GM04504 (cell line): ENCODE results near the gene PIH1D1.

ENCODE experiments used
- DNase-seq: peaks from one replicate; pipeline ENCODE4 v3.0.0-alpha.2; 2012; ENCODE audit warnings: low read depth

Gene PIH1D1

GRCh38 chr19:49419173-49419572 lies 32.4 kb downstream of the PIH1D1 start:
- no peak for DNase-seq

GRCh38 chr19:49418511-49418910 lies 33.1 kb downstream of the PIH1D1 start:
- DNase-seq = no peak

GRCh38 chr19:49417088-49417487 lies 34.5 kb downstream of the PIH1D1 start:
- DNase-seq = no peak

- DNase-seq = no peak
Observed at GRCh38 chr19:49415810-49416200, 35.8 kb downstream of the PIH1D1 start.

- DNase-seq = no peak
Observed at GRCh38 chr19:49415102-49415809, 36.4 kb downstream of the PIH1D1 start.

GRCh38 chr19:49414256-49414655 lies 37.4 kb downstream of the PIH1D1 start:
- DNase-seq = no peak

- DNase-seq = no peak
Observed at GRCh38 chr19:49413348-49413747, 38.3 kb downstream of the PIH1D1 start.

GRCh38 chr19:49411681-49412326 lies 39.8 kb downstream of the PIH1D1 start:
- DNase-seq = no peak

- DNase-seq = no peak
Observed at GRCh38 chr19:49409441-49410029, 42.1 kb downstream of the PIH1D1 start.

- no peak for DNase-seq
Observed at GRCh38 chr19:49408816-49409440, 42.7 kb downstream of the PIH1D1 start.

- no peak for DNase-seq
Observed at GRCh38 chr19:49407482-49408015, 44.1 kb downstream of the PIH1D1 start.

GRCh38 chr19:49407079-49407478 lies 44.5 kb downstream of the PIH1D1 start:
- no peak for DNase-seq

GRCh38 chr19:49403404-49404187 lies 48.0 kb downstream of the PIH1D1 start:
- DNase-seq = no peak

GRCh38 chr19:49400029-49400428 lies 51.6 kb downstream of the PIH1D1 start:
- no peak for DNase-seq

GRCh38 chr19:49398931-49399330 lies 52.7 kb downstream of the PIH1D1 start:
- no peak for DNase-seq

- no peak for DNase-seq
Observed at GRCh38 chr19:49398001-49398615, 53.5 kb downstream of the PIH1D1 start.

GRCh38 chr19:49396738-49397505 lies 54.7 kb downstream of the PIH1D1 start:
- DNase-seq = no peak
